Heart left ventricle (tissue), 16 donors: ENCODE results near the gene EYS. TPM values are rescaled to one million over a fixed set of nuclear protein-coding genes. Genes with fewer than 3 reads are reported as not detected.
"Not testable (repeated sequence)": the region's sequence is repeated elsewhere in the genome, so short reads cannot be mapped to it uniquely, and the experiment has no call there.

ENCODE experiments used
- ATAC-seq, 4 donors: fragments of 200-7000 bp; cut with Tn5 transposase; one replicate each; pipeline ENCODE4 v1.9.1; 2020 to 2022; ENCODE audit warnings: moderate library complexity in 4 of 4, mild to moderate bottlenecking in 3 of 4, moderate number of reproducible peaks in 1 of 4
- DNase-seq, 5 donors: peaks; one replicate each; pipeline ENCODE4 v3.0.0-alpha.2; 2020
- H3K27ac ChIP-seq, 12 donors: fragments of 200-600 bp; sonication (generic) in 4 of 12; one replicate each; pipeline versions ENCODE4 v1.5.0 to v1.8.0; 2016 to 2022; ENCODE audit warnings: mild to moderate bottlenecking in 2 of 12
- H3K27me3 ChIP-seq, 9 donors: fragments of 200-600 bp; sonication (generic) in 2 of 9; one replicate each; pipeline versions ENCODE4 v1.5.1 to v1.8.0; 2016 to 2022; ENCODE audit warnings: mild to moderate bottlenecking in 3 of 9
- H3K36me3 ChIP-seq, 9 donors: fragments of 200-600 bp; sonication (generic) in 2 of 9; one replicate each; pipeline versions ENCODE4 v1.5.0 to v1.8.0; 2018 to 2022; ENCODE audit warnings: mild to moderate bottlenecking in 2 of 9
- H3K4me1 ChIP-seq, 12 donors: fragments of 200-600 bp; sonication (generic) in 4 of 12; one replicate each; pipeline versions ENCODE4 v1.5.0 to v1.8.0; 2016 to 2022; ENCODE audit warnings: mild to moderate bottlenecking in 3 of 12
- H3K4me3 ChIP-seq, 12 donors: fragments of 200-600 bp; sonication (generic) in 4 of 12; one replicate each; pipeline versions ENCODE4 v1.5.0 to v1.8.0; 2017 to 2022; ENCODE audit warnings: mild to moderate bottlenecking in 9 of 12, moderate library complexity in 4 of 12
- H3K9me3 ChIP-seq, 12 donors: fragments of 200-600 bp; sonication (generic) in 4 of 12; one replicate each; pipeline versions ENCODE4 v1.5.0 to v1.8.0; 2016 to 2022; ENCODE audit warnings: mild to moderate bottlenecking in 1 of 12
- POLR2A ChIP-seq, 2 donors: fragments of 450-650 bp; IDR thresholded peaks; one replicate each; pipeline ENCODE4 v1.6.1; 2017; ENCODE audit warnings: antibody characterized with exemption in 2 of 2, mild to moderate bottlenecking in 2 of 2, moderate library complexity in 2 of 2
- WGBS, 4 donors: extraction: QIAGEN DNeasy Blood & Tissue Kit in 2 of 4; methylation state at CpG; one replicate each; pipeline versions ENCODE4 v1.1.5 to v1.1.7; 2013 to 2018; 5-methylcytosine and 5-hydroxymethylcytosine counted together
- intact Hi-C, 10 donors: fragments of 100-400 bp; cut with DNase I; formaldehyde crosslinking; loops; one replicate each; pipeline versions ENCODE4 v1.11.1 to v1.14.2; 2022
- polyA plus RNA-seq, 2 donors: library from polyadenylated mRNA; stranded (reverse); fragments of 200-250 nt; gene quantifications; one replicate each; pipeline ENCODE4 v1.2.3, GENCODE V29; 2013
- total RNA-seq, 9 donors: library from RNA; depleted of rRNA in 2 of 9; stranded (reverse); fragments of >200 nt in 2 of 9; fragmentation: NEBNext Ultra II Directional in 3 of 9; extraction: Animal tissue kit (Norgen Biotek cat#: 25700) in 3 of 9; gene quantifications; one replicate each; pipeline versions ENCODE4 v1.1.0 to v1.2.4, GENCODE V29; 2016 to 2023
- TF ChIP-seq, protein P1 (sequence below), 12 donors: fragments of 200-600 bp; sonication (generic) in 4 of 12; IDR thresholded peaks; one replicate each; pipeline versions ENCODE4 v1.5.0 to v1.8.0; 2018 to 2022; ENCODE audit warnings: antibody characterized with exemption in 12 of 12, mild to moderate bottlenecking in 5 of 12
- donor health status: ischemic (EF 13 %, LVEDD 7.1; RV severe dilation, severe dysfunction).
- donor health status: healthy with polysubstance abuse.
- donor health status: DM: no; HTN: yes; CAD: no.
- donor health status: DM: no; HTN: no; CAD: no.
- donor health status: ischemic (EF 25% LVEDD 6.9; RV normal size, moderate dysfunction).
- donor health status: ischemic (EF 25% LVEDD 5.7; RV mildly dilated, moderate dysfunction).
- donor health status: healthy.
- donor health status: DM: yes; HTN: yes; CAD: no.
- donor health status: ischemic (EF 35%, LVEDD 5.7; RV mildly dilated, moderate dysfunction).
- donor health status: nonischemic (EF 11% LVEDD 7.7; RV severe dilation, severe dysfunction).
- donor health status: DM: yes; HTN: yes; CAD: no.
- donor health status: PGD.
- donor health status: ischemic (EF 29% LVEDD 5.4; RV normal size, mild dysfunction).
- donor health status: nonischemic (EF 23%, LVEDD 6.1; RV moderate dilation, normal function).

The EYS gene
- total and polyA plus RNA-seq, 11 donors, result 0.07 to 0.27 (median 0.08) TPM; not detected in 8

DNA sequence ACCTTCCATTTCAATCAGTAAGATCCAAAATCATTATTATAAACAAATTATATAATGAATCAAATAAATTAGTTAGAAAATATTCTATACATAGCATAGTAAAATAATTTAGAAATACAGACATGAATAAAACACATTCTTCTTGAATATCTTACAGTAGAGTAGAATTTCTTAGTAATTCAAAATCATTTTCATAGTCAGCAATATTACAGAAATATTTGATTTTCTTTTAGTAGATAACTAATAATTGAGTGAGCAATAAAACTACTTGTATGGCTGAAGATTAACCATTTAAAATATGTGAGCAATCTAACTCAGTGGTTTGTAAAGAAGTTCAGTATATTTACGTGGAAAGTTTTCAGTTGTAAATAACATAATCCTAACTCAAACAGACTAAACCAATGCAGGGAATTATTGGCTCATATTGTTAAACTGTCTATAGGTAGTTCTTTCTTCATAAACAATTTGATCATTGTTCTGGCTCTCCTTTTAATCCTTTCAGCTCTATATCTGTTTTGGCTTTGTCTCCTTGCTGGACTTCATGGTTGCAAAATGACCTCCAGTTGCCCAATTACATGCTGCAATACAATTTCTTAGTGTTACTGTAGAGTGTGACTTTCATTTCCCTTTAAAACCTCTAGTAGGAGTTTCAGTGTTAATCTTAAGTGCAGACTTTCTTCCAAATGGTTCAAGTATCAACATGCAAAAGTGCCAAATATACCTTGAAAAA is 307.5 kb downstream of the EYS start:
- ATAC-seq (no peak), DNase-seq (no peak)
- TF ChIP-seq, protein P1, sequence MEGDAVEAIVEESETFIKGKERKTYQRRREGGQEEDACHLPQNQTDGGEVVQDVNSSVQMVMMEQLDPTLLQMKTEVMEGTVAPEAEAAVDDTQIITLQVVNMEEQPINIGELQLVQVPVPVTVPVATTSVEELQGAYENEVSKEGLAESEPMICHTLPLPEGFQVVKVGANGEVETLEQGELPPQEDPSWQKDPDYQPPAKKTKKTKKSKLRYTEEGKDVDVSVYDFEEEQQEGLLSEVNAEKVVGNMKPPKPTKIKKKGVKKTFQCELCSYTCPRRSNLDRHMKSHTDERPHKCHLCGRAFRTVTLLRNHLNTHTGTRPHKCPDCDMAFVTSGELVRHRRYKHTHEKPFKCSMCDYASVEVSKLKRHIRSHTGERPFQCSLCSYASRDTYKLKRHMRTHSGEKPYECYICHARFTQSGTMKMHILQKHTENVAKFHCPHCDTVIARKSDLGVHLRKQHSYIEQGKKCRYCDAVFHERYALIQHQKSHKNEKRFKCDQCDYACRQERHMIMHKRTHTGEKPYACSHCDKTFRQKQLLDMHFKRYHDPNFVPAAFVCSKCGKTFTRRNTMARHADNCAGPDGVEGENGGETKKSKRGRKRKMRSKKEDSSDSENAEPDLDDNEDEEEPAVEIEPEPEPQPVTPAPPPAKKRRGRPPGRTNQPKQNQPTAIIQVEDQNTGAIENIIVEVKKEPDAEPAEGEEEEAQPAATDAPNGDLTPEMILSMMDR (IDR thresholded peaks at IDR 0.05), result no peak
- no peak for TF ChIP-seq POLR2A (IDR thresholded peaks at IDR 0.05)
- Histone ChIP-seq H3K27me3 (no peaks in the 10 kb centered on the region), H3K9me3 (peaks cover 0 to 9% (median 0%) of the 10 kb centered on the region in 12 donors), H3K4me1 (no peaks in the 10 kb centered on the region), H3K4me3 (no peak overlapping the region), H3K27ac (no peak overlapping the region), H3K36me3 (no peaks in the 10 kb centered on the region)
- intact Hi-C loops, result no loop called here
- WGBS, 4 donors, result 48 to 95% (median 94%) methylated on average over 1 of the region's 1 CpG

DNA sequence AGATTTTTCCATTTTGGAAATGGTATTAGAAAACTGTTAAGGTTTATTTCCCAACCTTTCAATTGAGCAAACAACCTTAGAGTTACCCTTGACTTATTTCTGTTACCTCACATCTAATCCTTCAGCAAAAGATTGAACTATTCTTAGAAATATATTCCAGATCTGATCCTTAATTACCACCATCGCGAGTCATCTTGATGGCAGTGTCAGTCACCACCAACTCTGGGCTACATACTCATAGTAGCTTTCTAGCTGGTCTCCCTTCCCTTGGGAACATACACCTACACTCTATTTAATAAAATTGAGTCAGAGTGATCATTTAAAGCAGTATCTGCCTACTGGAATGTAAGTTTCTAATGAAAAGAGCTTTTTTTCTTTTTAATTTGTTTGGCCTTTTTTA is 308.2 kb downstream of the EYS start:
- Histone ChIP-seq H3K36me3 (no peaks in the 10 kb centered on the region), H3K4me1 (no peaks in the 10 kb centered on the region), H3K4me3 (no peak overlapping the region), H3K27me3 (no peaks in the 10 kb centered on the region), H3K9me3 (peaks cover 0 to 9% (median 0%) of the 10 kb centered on the region in 12 donors), H3K27ac (no peak overlapping the region)
- intact Hi-C loops, result no loop called here
- ATAC-seq, result no peak
- DNase-seq, result no peak
- TF ChIP-seq, protein P1 (IDR thresholded peaks at IDR 0.05), result no peak
- no peak for TF ChIP-seq POLR2A (IDR thresholded peaks at IDR 0.05)
- WGBS, 4 donors, result 87 to 95% (median 89%) methylated on average over 2 of the region's 2 CpGs

DNA sequence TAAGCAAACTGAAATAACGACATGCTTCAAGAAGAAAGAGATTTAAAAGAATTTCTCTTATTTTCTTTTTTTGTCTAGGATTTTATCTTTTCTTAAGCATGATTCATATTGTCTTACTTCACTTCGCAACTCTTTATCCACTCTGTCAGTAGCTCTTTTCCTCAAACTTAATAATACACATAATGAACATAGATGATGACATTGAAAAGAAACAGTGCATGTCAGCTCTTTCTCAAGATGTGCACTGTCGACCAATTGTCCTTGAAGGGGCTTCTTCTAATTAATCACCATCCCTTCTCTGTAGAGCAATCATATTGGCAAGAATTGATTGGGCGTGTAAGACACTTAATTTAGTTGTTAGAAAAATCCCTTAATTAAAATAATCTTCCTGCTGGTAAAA is 356.5 kb downstream of the EYS start:
- peaks cover 0 to 6% (median 0%) of the 10 kb centered on the region in 12 donors for H3K9me3 ChIP-seq
- no peak for DNase-seq
- WGBS, 4 donors, result 61 to 76% (median 64%) methylated on average over 4 of the region's 4 CpGs
- no peak overlapping the region for H3K4me3 ChIP-seq
- no peak for ATAC-seq
- TF ChIP-seq POLR2A (IDR thresholded peaks at IDR 0.05), result no peak
- TF ChIP-seq, protein P1 (IDR thresholded peaks at IDR 0.05), result no peak
- no peak overlapping the region for H3K27ac ChIP-seq
- no peaks in the 10 kb centered on the region for H3K36me3 ChIP-seq
- intact Hi-C loops, result no loop called here
- H3K27me3 ChIP-seq, result no peaks in the 10 kb centered on the region
- H3K4me1 ChIP-seq, result no peaks in the 10 kb centered on the region

DNA sequence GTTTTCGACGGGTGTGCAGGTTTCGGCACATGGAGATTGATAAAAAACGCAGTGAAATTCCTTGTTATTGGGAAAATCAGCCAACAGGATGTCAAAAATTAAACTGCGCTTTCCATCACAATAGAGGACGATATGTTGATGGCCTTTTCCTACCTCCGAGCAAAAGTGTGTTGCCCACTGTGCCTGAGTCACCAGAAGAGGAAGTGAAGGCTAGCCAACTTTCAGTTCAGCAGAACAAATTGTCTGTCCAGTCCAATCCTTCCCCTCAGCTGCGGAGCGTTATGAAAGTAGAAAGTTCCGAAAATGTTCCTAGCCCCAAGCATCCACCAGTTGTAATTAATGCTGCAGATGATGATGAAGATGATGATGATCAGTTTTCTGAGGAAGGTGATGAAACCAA is 404.4 kb downstream of the EYS start:
- H3K9me3 ChIP-seq, H3K36me3 ChIP-seq, H3K27ac ChIP-seq, H3K4me1 ChIP-seq, H3K27me3 ChIP-seq, DNase-seq, H3K4me3 ChIP-seq, intact Hi-C loops: not testable (repeated sequence)
- 52 to 80% (median 64%) methylated on average over 5 to 8 of the region's 10 CpGs for WGBS, 4 donors
- ATAC-seq, result peak in 3 of 4 donors; percentile 45 to 74 (median 53)

DNA sequence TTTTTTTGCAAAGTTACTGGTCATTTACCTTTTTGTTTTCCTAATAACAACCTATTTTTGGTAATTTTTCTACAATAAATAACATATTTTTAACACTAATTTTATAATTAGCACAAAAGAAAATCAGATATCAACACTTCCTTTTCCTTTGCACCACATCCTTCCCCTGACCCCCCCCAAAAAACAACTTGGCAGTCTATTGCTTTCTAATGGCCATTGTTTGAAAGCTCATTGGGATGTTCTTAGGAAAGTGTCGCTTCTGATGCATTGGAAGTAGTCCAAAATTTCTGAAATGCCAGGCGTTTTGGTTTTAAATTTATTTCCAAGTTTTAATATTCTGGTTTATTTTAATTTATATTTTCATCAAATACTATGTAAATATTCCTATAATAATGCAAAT is 407.8 kb downstream of the EYS start:
- ATAC-seq, result no peak
- no peak overlapping the region for H3K4me3 ChIP-seq
- no peaks in the 10 kb centered on the region for H3K27me3 ChIP-seq
- H3K9me3 ChIP-seq, result no peaks in the 10 kb centered on the region
- H3K36me3 ChIP-seq, result no peaks in the 10 kb centered on the region
- 58 to 63% (median 61%) methylated on average over 2 of the region's 2 CpGs for WGBS, 4 donors
- TF ChIP-seq, protein P1 (IDR thresholded peaks at IDR 0.05), result no peak
- TF ChIP-seq POLR2A (IDR thresholded peaks at IDR 0.05), result no peak
- intact Hi-C loops, result no loop called here
- H3K27ac ChIP-seq, result no peak overlapping the region
- H3K4me1 ChIP-seq, result peaks cover 0 to 6% (median 0%) of the 10 kb centered on the region in 12 donors
- peak in 1 of 5 donors; percentile 19 for DNase-seq
